Measurements from ENCODE around the gene ZNF485. TPM values are rescaled to one million over a fixed set of nuclear protein-coding genes. Genes with fewer than 3 reads are reported as not detected.

Gene ZNF485
- total RNA-seq, 6 experiments from 2014 or later = 2.3 to 3.0 (median 2.7) TPM

DNA sequence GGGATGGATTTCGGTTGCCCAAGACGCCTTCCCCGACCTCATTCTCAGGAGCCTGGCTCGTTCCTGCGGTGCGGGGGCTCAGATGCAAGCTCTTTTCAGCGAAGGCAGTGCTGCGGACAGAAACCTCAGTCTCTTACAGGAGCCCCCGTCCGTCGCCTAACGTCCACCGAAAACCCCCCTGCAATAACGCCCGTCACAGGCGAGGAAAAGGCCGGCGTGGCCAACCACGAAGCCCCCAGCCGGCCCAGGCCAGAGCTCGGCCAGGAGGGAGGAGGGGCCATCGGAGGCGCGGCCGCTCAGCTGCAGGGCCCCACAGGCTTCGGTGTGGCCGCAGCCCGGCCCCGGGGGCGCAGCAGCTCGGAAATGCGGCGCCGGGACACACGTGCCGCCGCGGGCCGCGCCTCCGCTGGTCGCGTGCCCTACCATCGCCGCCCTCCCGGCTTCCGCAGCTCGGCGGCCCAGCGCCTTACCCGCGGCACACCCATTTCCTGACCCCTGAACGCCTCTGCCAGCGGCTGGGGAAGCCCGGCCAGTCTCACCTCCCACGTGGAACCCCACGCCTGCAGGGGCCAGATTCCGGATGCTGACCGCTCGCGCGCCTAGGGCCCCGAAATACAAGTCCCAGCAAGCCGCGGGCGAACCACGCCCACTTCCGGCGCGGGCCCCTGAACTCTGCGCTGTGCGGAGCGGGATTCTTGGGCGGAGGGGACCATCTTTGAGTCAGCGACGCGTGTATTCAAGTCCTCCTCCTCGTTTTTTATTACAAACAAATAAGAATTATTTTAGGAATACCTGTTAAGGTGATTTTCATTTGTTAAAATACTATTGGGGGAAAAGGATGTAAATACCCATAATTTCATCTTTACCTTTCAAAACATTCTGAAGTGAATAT lies 32.0 kb upstream of the ZNF485 start, which contains the start of gene ZNF239:
Gene ZNF239, minus strand, starts transcription at position 616 of the 892 bp plus-strand sequence. CDS start 16,537 bp downstream, outside the sequence.
- Mint-ChIP-seq H3K27me3 (ENCODE audit: insufficient read depth) (no peaks in the 10 kb centered on the region; the same call in 1 of the 2 replicates), H3K9me3 (peaks cover 14% of the 10 kb centered on the region), H3K27ac (peak within 1 kb of the TSS; percentile 89), H3K4me3 (peak within 1 kb of the TSS; percentile 91), H3K36me3 (ENCODE audit: low read depth) (peaks cover 20% of the 10 kb centered on the region), H3K4me1 (ENCODE audit: low read depth) (peaks cover 37% of the 10 kb centered on the region)
- TF ChIP-seq, protein P1, sequence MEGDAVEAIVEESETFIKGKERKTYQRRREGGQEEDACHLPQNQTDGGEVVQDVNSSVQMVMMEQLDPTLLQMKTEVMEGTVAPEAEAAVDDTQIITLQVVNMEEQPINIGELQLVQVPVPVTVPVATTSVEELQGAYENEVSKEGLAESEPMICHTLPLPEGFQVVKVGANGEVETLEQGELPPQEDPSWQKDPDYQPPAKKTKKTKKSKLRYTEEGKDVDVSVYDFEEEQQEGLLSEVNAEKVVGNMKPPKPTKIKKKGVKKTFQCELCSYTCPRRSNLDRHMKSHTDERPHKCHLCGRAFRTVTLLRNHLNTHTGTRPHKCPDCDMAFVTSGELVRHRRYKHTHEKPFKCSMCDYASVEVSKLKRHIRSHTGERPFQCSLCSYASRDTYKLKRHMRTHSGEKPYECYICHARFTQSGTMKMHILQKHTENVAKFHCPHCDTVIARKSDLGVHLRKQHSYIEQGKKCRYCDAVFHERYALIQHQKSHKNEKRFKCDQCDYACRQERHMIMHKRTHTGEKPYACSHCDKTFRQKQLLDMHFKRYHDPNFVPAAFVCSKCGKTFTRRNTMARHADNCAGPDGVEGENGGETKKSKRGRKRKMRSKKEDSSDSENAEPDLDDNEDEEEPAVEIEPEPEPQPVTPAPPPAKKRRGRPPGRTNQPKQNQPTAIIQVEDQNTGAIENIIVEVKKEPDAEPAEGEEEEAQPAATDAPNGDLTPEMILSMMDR (IDR thresholded peaks at IDR 0.05) = no peak
- peak; percentile 90 for DNase-seq

DNA sequence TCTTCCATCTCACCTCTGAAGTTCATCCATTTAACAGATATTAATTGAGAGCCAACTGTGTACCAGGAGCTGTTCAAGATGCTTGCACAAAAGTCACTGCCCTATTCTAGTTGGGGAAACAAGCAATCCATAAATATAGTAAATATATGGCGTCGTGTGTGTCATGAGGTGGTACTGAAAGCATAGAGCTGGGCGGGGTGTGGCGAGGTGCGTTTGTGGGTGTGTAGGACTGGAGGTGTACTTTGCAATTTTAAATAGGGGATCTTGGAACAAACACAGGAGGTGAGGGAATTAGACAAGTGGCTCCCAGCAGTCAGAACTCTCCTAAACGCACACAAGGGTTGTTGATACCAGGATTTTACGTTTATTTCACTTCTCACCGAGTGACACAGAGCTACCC lies 31.3 kb upstream of the ZNF485 start:
- TF ChIP-seq, protein P1 (IDR thresholded peaks at IDR 0.05) = no peak
- peaks cover 37% of the 10 kb centered on the region for H3K4me1 Mint-ChIP-seq (ENCODE audit: low read depth)
- H3K36me3 Mint-ChIP-seq (ENCODE audit: low read depth) = peaks cover 20% of the 10 kb centered on the region
- H3K9me3 Mint-ChIP-seq = peaks cover 14% of the 10 kb centered on the region
- peak overlapping the region; percentile 75; the same call in 1 of the 2 replicates for H3K27ac Mint-ChIP-seq
- DNase-seq = no peak
- peak overlapping the region; percentile 83 for H3K4me3 Mint-ChIP-seq
- H3K27me3 Mint-ChIP-seq (ENCODE audit: insufficient read depth) = no peaks in the 10 kb centered on the region; the same call in 1 of the 2 replicates

GRCh38 chr10:43576062-43576461 lies 30.2 kb upstream of the ZNF485 start:
- H3K27me3 Mint-ChIP-seq (ENCODE audit: insufficient read depth) = no peaks in the 10 kb centered on the region; the same call in 1 of the 2 replicates

DNA sequence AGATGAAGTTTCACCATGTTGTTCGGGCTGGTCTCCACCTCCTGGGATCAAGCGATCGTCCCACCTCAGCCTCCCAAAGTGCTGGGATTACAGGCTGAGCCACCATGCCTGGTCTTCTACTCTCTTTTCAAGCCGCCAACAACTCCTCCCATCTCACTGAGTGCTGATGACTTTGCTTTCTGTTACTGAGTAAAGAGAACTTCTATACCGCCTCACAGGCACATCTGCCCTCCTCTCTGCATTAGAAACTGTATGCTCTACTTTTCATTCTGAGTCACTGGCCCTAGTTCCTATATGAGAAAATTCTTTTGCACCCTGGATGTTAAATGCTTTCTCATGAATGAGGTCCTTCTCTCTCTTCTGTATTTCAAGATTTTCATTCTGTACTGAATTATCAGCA lies 29.7 kb upstream of the ZNF485 start:
- Mint-ChIP-seq H3K27ac (no peak overlapping the region), H3K27me3 (ENCODE audit: insufficient read depth) (no peaks in the 10 kb centered on the region; the same call in 1 of the 2 replicates), H3K36me3 (ENCODE audit: low read depth) (peaks cover 8% of the 10 kb centered on the region; the same call in 1 of the 2 replicates), H3K4me1 (ENCODE audit: low read depth) (peaks cover 37% of the 10 kb centered on the region), H3K4me3 (no peak overlapping the region), H3K9me3 (peaks cover 14% of the 10 kb centered on the region)
- no peak for DNase-seq
- TF ChIP-seq, protein P1 (IDR thresholded peaks at IDR 0.05) = no peak

More at GRCh38 chr10:43576062-43576461, 30.2 kb upstream of the ZNF485 start:
- Mint-ChIP-seq H3K4me3 (peak overlapping the region; percentile 33), H3K36me3 (ENCODE audit: low read depth) (peaks cover 11% of the 10 kb centered on the region), H3K9me3 (peaks cover 14% of the 10 kb centered on the region), H3K27ac (no peak overlapping the region), H3K4me1 (ENCODE audit: low read depth) (peaks cover 37% of the 10 kb centered on the region)
- TF ChIP-seq, protein P1 (IDR thresholded peaks at IDR 0.05) = no peak
- DNase-seq = no peak

DNA sequence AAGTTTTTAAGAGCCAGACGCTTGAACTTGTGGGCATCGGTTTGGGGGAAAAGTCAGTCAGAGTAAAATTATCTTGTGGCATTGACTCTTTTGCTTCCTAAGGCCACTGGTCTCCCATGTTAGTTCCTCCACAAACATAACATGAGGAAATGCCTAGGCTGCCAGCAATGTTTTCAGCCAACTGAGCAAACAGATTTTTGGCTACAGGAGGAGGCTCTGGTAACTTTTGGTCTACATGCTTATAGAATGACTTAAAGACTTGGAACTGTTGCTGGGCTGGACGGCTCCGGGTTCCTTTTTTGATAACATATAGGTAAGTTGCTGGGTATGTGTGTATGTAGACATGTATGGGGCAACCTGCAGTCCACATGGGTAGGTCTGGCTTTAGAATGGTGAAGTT lies 22.2 kb upstream of the ZNF485 start:
- Mint-ChIP-seq H3K9me3 (no peaks in the 10 kb centered on the region), H3K36me3 (ENCODE audit: low read depth) (no peaks in the 10 kb centered on the region), H3K4me3 (no peak overlapping the region), H3K27ac (no peak overlapping the region), H3K4me1 (ENCODE audit: low read depth) (peaks cover 14% of the 10 kb centered on the region), H3K27me3 (ENCODE audit: insufficient read depth) (peaks cover 2% of the 10 kb centered on the region; the same call in 1 of the 2 replicates)
- TF ChIP-seq, protein P1 (IDR thresholded peaks at IDR 0.05) = no peak
- DNase-seq = no peak
